GM15510 (cell line): ENCODE measurements around the gene STX12.

Experiments
- POLR2A ChIP-seq: IDR thresholded peaks from 3 replicates; pipeline ENCODE4 v1.6.1; 2011; ENCODE audit warnings: borderline replicate concordance; ENCODE audit not compliant: insufficient read length; ENCODE audit errors: extremely low read depth

Gene STX12

DNA sequence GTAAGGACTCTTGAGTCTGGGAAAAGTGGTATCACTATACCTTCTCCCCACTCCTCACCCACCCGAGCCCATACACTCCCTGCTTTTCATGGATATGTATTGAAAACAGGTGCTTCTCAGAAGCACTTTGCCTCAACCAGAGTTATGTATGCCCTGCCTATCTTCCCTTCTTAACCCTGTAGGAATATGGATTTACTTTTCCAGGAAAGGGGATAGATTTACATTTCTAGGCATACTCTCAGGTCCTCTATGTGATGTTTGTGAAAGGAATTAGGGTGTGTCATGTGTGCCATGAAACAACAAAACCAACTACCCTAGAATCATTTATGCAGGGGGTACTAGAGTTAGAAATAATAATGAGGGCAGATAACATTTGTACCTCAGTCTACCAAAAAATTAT is 11.0 kb upstream of the STX12 start:
- no peak for TF ChIP-seq POLR2A

DNA sequence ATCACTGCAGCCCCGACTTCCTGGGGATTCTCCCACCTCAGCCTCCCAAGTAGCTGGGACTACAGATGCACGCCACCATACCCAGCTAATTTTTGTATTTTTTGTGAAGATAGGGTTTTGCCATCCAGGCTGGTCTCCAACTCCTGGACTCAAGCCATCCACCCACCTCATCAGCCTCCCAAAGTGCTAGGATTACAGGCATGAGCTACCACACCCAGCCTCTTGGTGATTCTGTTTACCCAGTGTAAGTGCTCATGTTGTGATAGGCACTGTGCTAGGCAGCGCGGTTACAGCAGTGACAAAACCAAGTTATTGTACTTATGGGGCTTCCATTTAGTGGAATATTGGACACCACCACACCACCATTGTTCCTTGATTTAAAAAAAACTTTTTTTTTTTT is 9.7 kb upstream of the STX12 start:
- TF ChIP-seq POLR2A = no peak

DNA sequence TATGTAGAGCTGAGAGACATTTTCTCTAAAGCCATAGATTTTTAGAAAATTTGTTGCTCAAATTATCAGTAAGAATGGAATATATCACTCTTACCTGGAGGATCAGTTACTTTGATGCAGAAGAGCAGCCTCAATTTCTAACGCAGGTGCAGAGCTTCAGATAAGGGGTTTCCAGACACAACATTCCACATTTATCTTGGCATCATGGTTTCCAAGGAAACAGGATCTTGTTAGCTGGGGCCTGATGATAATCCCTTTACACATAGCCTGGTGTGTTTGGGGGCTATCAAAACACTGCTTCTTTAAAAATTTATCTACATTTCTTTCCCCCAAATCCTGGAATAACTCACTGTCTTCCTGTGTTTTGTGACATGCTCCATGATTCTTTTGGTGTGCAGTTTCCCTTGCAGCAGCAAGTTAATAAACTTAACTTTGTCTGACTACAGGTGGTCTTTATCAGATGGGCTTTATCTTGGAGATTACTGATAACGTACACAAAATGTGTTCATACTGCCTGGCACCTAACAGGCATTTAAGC is 2.7 kb upstream of the STX12 start:
- TF ChIP-seq POLR2A = no peak

DNA sequence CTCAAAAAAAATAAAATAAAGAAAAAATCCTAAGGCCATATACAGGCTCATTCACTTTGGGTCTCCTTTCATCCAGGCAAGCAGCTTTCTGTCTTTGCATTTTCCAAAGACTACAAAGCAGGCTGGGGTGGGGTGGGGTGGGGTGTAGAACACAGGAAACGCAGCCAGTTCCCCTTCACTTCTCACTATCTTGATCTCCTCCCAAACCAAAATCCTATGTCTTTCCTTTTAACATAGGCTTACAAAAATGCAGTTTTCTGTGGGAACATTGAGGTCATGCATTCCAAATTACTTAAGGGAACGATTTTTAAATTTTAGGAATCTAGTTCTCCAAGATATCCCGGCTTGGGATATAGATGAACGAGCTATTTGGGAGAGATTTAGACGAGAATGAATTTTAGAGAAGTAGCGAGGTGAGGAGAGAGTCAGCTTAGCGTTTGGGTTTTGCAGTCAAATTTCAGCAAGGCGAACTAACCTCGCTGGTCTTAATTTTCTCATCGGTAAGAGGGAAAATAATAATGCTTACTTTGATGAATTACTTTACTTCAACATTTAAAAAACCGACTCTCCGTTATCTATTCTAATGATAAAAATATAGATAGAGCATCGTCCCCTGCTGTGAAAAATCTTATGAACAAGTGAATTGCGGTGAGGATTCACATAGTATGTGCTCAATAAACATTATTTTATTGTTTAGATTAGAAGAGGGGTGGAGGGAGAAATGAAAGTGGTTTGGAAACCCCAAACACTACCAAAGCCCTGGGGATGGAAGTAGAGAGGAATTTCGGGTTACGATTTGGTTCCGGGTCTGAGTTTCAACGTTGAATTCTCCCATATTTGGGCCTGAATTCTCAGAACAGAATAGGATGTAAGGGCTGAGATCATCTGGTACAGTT is 735 bp upstream of the STX12 start:
- TF ChIP-seq POLR2A = no peak

DNA sequence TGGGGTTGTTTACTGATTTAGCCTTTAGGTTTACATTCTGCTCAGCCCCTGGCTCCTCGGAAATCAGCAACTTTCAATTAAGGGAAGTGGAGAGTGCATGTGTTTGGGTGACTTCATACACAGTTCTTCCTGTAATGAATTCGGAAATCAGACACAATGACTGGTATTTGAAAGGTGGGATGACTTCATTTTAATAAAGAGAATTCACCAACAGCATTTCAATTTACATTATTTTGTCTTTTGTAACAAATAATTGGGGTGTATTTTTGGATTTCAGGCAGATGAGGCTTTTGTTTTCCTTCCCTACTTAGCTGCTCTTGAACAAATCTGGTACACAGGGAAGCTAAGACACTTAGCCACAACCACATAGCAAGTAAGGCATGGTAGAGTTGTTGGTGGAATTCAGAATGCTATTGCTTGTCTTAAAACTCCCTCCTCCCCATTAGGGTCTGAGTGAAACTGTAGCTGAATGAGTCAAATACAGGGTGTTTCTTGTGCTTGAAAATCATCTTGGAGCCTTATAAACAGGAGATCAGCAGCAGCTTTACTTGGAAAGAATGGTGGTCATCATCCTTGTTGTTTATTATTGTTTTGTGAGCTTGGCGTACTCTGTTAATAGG is 917 bp downstream of the STX12 start:
- no peak for TF ChIP-seq POLR2A

DNA sequence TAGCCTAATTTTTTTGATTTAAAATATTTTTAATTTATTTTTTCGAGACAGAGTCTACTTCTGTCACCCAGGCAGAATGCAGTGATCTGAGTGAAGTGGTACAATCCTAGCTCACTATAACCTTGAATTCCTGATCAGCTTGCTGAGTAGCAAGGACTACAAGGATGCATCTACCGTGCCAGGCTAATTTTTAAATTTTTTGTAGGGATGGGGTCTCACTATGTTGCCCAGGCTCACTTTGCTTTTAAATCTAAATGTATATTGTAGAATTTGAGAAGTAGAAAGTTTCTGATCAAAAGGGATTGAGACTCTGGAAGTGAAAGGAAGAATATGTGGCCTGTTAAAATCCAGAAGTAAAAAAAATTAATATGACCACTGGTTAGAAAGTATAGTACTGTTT is 1.6 kb downstream of the STX12 start:
- no peak for TF ChIP-seq POLR2A

DNA sequence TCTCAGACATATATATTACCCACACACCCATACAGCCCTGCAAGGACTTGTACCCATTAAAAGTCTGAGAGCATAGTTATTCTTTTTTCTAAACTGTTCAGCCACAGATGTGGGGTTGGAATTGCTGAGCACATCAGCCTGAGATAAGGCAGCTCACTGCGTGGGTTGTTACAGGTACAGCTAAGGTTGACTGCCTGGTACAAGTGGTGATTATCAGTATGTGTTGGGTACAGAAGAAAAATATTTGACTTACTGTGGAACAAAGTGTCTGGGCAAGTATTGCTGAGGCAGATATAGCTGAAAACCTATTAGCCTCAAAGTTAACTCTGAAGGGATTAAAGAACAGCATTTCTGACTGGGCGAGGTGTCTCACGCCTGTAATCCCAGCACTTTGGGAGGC is 5.0 kb downstream of the STX12 start:
- TF ChIP-seq POLR2A = no peak

DNA sequence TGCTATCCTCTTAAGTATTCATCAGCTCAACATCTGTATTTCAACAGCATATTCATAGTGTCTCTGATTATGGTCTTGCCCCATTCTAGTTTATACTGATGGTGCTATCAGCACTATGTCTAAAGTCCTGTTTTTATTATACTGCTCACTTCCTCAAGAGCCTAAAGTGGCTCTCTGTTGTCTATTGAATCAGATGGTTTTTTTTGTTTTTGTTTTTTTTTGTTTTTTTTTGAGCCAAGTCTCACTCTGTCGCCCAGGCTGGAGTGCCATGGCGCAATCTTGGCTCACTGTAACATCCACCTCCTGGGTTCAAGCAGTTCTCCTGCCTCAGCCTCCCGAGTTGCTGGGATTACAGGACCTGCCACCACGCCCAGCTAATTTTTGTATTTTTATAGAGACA is 6.1 kb downstream of the STX12 start:
- TF ChIP-seq POLR2A = no peak

DNA sequence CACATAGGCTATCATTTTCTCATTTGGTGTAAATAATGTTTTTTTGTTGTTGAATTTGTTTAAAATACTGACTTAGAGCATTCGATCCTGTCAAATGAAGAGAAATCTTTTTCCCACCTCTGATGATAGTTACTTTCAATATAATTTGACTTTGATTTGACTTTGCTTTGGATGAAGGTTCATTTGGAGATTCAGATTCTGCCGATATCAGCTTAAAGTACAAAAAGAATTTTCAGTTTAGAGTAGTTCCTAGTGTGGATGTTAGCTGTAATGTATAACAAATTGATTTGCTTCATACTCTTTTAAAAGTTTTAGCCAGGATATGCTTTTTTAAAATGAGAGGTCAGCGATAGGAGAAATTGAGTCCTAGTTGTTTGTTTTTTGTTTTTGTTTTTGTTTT is 9.9 kb downstream of the STX12 start:
- TF ChIP-seq POLR2A = no peak

DNA sequence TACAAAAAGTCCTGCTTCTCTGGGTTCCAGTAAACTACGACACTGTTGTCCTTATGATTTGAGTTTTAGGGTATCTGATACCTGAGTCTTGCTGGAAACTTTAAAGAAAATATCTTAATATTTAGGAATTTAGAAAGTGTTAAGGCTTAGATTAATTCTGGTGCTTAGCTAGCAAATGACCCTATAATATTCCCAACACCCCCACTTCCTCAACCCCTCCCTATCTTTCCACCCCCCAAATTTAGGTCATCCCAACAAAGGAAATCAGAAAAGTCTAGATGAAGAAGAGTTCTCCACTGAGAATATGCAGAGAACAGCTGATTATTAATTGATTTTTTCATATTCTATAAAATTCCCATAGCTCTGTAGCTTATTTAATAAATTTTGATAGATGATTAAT is 11.7 kb downstream of the STX12 start:
- no peak for TF ChIP-seq POLR2A

DNA sequence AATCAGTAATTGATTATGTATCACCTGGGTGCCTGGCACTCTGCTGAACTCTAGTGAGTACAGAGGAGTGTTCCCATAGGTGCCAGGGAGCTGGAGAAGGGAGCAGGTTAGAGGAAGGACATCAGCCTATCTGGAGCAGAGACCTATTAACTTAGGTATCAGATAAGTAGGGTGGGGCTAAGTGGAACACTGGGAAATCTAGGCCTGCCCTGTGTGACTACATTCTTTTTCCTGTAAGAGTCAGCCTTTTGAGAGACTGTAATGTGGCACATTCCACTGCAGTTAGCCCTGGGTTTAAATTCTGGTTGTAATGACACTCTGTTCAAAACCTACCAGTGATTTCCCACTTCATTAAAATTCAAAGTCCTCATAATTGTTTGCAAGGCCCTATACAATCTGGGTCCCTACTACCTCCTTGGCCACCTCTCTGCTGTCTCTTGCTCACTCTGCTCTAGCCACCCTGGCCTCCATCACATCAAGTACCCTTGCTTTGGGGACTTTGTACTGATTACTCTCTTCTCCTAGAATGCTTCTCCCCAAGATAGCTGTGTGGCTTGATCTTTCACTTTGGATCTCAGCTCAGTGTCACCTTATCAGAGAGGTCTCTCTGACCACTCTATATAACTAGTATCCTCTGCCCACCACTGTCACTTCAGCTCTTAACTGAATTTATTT is 12.9 kb downstream of the STX12 start:
- no peak for TF ChIP-seq POLR2A

DNA sequence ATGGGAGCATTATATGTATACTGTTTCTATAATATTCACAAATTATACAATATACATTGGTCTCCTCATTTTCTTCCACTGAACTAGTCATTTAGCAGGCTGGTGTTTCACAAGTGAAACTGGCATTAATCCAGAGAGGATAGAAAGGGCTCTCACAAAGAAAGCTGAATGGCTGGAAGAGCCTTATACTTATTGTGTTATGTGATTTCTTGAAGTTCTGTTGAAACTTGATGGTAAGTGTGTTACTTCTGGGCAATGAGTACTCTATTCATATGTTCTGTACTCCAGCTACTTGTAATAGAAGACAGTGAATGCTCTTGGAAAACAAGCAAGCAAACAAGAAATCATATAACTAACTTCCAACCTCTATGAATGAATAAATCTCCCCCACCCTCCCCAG is 14.9 kb downstream of the STX12 start:
- no peak for TF ChIP-seq POLR2A

DNA sequence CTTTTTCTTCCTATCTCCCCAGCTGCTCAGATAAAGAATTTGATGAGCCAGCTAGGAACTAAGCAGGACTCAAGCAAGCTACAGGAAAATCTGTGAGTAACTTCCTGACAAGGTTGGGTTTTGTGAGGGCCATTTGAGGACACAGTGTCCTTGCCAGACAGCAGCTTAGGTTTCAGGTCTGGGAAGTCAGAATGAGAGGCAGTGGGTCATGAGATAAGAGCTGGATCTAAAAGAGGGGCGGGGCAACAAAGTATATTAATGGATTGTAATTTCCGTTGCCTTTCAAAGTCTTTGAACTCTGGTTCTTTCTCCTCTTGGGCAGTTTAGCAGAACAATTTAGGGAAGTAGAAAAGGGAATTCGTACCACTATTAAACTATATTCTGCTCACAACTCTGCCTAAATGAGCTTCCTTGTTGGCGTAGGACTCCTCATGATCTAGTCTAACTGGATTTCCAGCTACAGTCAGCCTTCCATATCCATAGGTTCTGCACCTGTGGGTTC is 16.6 kb downstream of the STX12 start:
- no peak for TF ChIP-seq POLR2A

DNA sequence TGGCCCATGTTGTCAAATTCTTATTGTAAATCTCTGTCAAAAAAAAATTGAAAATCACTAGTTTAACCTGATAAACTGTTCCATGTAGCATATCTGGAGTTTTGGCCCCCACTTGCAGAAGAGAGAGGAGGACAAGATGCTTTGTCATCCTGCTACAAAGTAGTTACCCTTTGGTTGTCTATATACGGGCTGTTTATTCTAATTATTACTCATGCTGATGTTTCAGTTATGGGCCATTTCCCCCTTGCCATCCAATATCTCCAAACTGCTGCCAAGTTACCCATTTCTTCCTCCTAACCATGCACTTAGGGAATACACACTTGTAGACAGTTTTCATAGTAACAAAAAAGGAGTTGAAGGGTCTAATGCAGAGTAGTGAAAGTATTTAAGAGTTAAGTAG is 22.6 kb downstream of the STX12 start:
- TF ChIP-seq POLR2A = no peak

DNA sequence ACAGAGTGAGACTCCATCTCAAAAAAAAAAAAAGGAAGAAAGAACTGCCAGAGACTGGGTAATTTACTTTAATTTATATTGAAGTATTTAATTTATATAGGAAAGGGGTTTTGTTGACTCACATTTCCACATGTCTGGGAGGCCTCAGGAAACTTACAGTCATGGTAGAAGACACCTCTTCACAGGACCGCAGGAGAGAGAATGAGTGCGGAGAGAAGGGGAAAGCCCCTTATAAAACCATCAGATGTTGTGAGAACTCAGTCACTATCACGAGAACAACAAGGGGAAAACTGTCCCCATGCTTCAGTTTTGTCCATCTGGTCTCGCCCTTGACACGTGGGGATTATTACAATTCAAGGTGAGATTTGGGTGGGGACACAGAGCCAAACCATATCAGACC is 31.8 kb downstream of the STX12 start:
- no peak for TF ChIP-seq POLR2A
